ENCODE measurements around the gene HSD11B1.

The HSD11B1 gene

GRCh38 chr1:209769171-209769904, 64.7 kb downstream of the HSD11B1 start:
- no peaks in the 10 kb centered on the region for H3K27me3 ChIP-seq (ENCODE audit: insufficient read depth, low read length)
- H3K4me3 ChIP-seq (ENCODE audit: low read depth, low read length, poor library complexity, severe bottlenecking), result no peak overlapping the region
- no peak overlapping the region for H3K27ac ChIP-seq (ENCODE audit: low read depth, low read length, poor library complexity, severe bottlenecking)
- H3K4me2 ChIP-seq (ENCODE audit: low read length), result no peak overlapping the region
- H3K9me3 ChIP-seq (ENCODE audit: low read length), result no peaks in the 10 kb centered on the region
- no peaks in the 10 kb centered on the region for H4K20me1 ChIP-seq (ENCODE audit: insufficient read depth, low read length)
- H3K36me3 ChIP-seq (ENCODE audit: insufficient read depth, low read length), result no peaks in the 10 kb centered on the region
- TF ChIP-seq EZH2 (IDR thresholded peaks at IDR 0.05; ENCODE audit: borderline replicate concordance, low read length) (no peak), CTCF (IDR thresholded peaks at IDR 0.05; ENCODE audit: low read length) (no peak)
- H3F3A ChIP-seq (ENCODE audit: insufficient read depth, low read length), result no peaks in the 10 kb centered on the region
- H3K79me2 ChIP-seq (ENCODE audit: insufficient read depth, low read length), result no peaks in the 10 kb centered on the region
- H3K9me2 ChIP-seq (ENCODE audit: low read depth, low read length), result no peaks in the 10 kb centered on the region
- peaks cover 9% of the 10 kb centered on the region for H3K4me1 ChIP-seq (ENCODE audit: insufficient read depth, low read length, severe bottlenecking)
- H2AFZ ChIP-seq (ENCODE audit: low read length), result no peak overlapping the region
- no peak overlapping the region for H3K9ac ChIP-seq (ENCODE audit: low read length)

GRCh38 chr1:209769971-209770370, 65.3 kb downstream of the HSD11B1 start:
- Histone ChIP-seq H3K27ac (ENCODE audit: low read depth, low read length, poor library complexity, severe bottlenecking) (no peak overlapping the region), H3K79me2 (ENCODE audit: insufficient read depth, low read length) (no peaks in the 10 kb centered on the region), H3K9me2 (ENCODE audit: low read depth, low read length) (no peaks in the 10 kb centered on the region), H4K20me1 (ENCODE audit: insufficient read depth, low read length) (no peaks in the 10 kb centered on the region), H3K9me3 (ENCODE audit: low read length) (no peaks in the 10 kb centered on the region), H3K4me3 (ENCODE audit: low read depth, low read length, poor library complexity, severe bottlenecking) (no peak overlapping the region), H3K36me3 (ENCODE audit: insufficient read depth, low read length) (no peaks in the 10 kb centered on the region), H3K4me2 (ENCODE audit: low read length) (no peak overlapping the region), H3F3A (ENCODE audit: insufficient read depth, low read length) (no peaks in the 10 kb centered on the region), H3K9ac (ENCODE audit: low read length) (no peak overlapping the region), H3K4me1 (ENCODE audit: insufficient read depth, low read length, severe bottlenecking) (peaks cover 9% of the 10 kb centered on the region), H3K27me3 (ENCODE audit: insufficient read depth, low read length) (no peaks in the 10 kb centered on the region), H2AFZ (ENCODE audit: low read length) (no peak overlapping the region)
- TF ChIP-seq CTCF (IDR thresholded peaks at IDR 0.05; ENCODE audit: low read length), result no peak
- no peak for TF ChIP-seq EZH2 (IDR thresholded peaks at IDR 0.05; ENCODE audit: borderline replicate concordance, low read length)

- Histone ChIP-seq H3K79me2 (ENCODE audit: insufficient read depth, low read length) (no peaks in the 10 kb centered on the region), H3K27ac (ENCODE audit: low read depth, low read length, poor library complexity, severe bottlenecking) (no peak overlapping the region), H2AFZ (ENCODE audit: low read length) (no peak overlapping the region), H3K4me1 (ENCODE audit: insufficient read depth, low read length, severe bottlenecking) (peaks cover 9% of the 10 kb centered on the region), H3K36me3 (ENCODE audit: insufficient read depth, low read length) (no peaks in the 10 kb centered on the region), H3K9ac (ENCODE audit: low read length) (no peak overlapping the region), H3K9me3 (ENCODE audit: low read length) (no peaks in the 10 kb centered on the region), H3K9me2 (ENCODE audit: low read depth, low read length) (no peaks in the 10 kb centered on the region), H3K4me2 (ENCODE audit: low read length) (no peak overlapping the region), H3F3A (ENCODE audit: insufficient read depth, low read length) (no peaks in the 10 kb centered on the region), H4K20me1 (ENCODE audit: insufficient read depth, low read length) (no peaks in the 10 kb centered on the region), H3K4me3 (ENCODE audit: low read depth, low read length, poor library complexity, severe bottlenecking) (no peak overlapping the region), H3K27me3 (ENCODE audit: insufficient read depth, low read length) (no peaks in the 10 kb centered on the region)
- TF ChIP-seq CTCF (IDR thresholded peaks at IDR 0.05; ENCODE audit: low read length), result no peak
Observed at GRCh38 chr1:209770636-209771415, 66.2 kb downstream of the HSD11B1 start.
